ENCODE results near the gene NDUFV1.

GRCh38 chr11:67639438-67639859 is 32.7 kb downstream of the NDUFV1 start, which contains the start of gene TBX10:
- TF ChIP-seq CTCF (IDR thresholded peaks at IDR 0.05; ENCODE audit: borderline replicate concordance, extremely low read depth, low read length, poor library complexity, severe bottlenecking) = no peak
- no peak for TF ChIP-seq EZH2 (IDR thresholded peaks at IDR 0.05; ENCODE audit: borderline replicate concordance, low read depth, low read length, severe bottlenecking)

All from DND-41 (cell line).